Endothelial cell of hepatic sinusoid (primary cell): ENCODE results near the gene ASCL3.

Source experiments
- in situ Hi-C: cut with HindIII; loops from 2 replicates; pipeline ENCODE4 v1.10.0; 2017; ENCODE audit warnings: low sequenced_read_pairs

The ASCL3 gene

DNA sequence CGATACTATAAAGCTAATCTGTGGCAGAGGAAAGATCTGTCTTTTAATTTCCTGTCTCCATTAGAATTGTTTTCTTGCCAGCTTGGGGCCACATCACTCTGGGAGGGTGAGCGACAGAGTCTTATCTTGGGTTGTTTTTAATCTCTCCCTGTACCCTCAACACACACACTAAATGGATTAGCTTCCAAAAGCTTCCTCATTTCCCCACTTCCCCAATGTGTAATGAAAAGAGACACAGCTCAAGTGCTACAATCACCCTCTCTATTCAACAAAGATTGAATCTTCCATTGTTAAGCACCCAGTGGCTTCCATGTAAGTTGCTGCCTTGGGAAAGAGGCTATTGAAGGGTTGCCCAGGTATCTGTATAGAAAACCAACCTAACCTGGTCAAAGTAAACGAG lies 6.1 kb upstream of the ASCL3 start:
- in situ Hi-C loops: loop anchor here (5.0 kb wide), 1 partner anchor 62 kb away; no protein-coding TSS in a partner anchor

DNA sequence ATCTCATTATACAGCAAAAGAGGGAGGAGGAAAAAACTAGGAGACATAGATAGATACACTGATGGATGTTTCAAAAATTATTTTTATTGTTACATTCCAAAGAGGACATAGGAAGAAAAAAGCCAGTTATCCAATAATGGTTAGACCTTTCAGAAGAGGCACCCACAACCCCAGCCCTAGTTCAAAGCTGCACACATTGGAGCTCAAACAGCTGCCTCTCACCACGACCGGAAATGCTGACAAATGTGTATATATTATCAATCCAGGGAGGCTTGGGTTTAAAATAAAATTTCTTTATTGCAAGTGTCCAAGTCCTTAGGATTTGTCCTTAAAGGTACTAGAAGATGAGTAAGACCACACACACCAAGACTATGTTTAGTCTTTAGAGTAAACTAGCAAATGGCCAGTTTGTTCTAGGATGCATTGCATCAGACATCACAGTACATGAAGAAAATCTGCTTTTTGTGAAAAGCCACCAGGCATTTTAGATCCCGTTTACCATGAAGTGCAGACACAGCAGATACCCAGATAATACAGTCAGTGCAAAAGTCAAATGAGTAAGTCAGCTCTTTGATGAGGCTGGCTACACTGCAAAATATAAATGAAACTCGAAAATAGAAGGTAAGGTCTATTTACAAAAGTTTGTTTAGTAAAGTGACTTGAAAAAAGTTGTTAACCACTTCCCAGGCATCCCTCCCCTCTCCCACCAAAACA lies 4.6 kb upstream of the ASCL3 start:
- in situ Hi-C loops: loop anchor here (5.0 kb wide), 1 partner anchor 60 kb away; no protein-coding TSS in a partner anchor

DNA sequence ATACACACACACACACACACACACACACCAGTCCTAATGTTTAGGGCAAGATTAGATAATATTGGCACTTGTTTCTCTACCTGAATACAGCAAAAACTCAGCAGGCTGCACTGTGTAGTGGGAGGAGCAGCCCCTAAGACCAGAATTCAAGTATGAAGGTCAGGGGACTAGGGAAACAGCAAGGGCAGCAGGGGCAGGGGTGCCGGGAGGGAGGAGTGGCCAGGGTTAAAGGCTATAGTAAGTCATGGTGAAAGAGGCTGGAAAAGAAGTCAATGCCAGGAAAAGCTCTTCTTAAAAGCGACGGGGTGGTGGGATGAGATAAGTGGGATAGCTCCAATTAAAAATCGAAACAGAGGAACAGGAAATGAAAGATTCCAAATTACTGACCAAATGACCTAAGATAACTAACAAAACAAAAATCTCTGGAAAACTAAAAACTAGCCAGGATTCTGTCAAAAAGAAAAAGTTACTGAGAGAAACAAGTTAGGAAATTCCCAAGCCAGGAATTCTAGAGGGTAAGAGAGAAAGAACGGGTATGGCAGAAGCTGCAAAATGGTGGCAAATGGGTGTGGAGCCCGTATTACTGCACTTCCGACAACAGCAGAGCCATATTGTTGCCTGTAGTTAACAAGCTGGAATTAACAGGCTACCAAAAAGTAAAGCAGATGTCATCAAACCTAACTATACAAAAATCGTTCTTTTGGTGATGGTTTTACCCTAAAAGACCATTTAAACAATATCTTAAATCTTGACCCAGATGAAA lies 1.3 kb downstream of the ASCL3 start:
- in situ Hi-C loops: no loop called here

DNA sequence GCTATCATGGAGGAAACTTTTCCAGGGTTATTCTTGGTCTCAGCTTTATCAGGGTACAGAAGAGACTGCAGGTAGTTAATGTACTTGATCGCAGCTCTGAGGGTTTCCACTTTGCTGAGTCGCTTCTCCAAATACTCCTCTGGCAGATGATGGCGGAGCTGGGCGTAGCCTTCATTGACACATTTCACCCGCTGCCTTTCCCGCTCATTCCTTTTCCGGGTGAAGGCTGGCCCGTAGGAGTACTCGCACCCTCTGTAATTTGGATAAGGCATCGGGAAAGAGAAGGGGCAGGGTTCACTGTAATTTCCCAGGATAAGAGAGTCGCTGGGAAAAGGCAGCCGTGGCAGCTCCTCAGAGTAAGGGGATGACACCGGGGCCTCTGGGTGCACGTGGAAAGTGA lies 5.2 kb downstream of the ASCL3 start:
- in situ Hi-C loops: loop anchor here (5.0 kb wide), 1 partner anchor 105 kb away; no protein-coding TSS in a partner anchor

DNA sequence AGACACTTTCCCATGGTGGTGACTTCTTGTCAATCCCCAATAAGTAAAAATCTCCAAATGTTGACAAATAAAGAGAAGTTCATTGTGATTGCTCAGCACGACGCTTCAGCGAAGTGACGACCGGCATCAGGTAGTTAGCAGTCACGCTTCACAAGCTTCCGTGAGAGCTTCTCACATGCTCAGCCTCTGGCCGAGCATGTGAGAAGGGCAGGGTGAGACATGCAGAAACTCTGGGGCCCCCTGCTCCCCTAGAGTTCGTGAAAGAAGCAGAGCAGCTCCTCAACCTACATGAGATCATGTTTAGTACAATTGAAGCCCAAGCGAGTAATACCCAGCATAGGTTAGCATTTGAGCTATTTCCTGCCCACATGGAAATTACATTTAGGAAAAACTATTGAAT lies 5.7 kb downstream of the ASCL3 start:
- in situ Hi-C loops: loop anchor here (5.0 kb wide), 1 partner anchor 105 kb away; no protein-coding TSS in a partner anchor

DNA sequence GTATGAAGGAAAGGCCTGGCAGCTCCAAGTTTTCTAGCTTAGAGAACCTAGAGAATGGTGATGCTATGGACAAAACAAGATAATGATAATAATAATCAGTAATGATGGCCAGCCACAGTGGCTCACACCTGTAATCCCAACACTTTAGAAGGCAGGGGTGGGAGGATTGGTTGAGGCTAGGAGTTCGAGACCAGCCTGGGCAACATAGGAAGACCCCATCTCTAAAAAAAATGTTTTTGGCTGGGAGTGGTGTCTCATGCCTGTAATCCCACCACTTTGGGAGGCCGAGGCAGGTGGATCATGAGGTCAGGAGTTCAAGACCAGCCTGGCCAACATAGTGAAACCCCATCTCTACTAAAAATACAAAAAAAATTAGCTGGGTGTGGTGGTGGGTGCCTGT lies 7.0 kb downstream of the ASCL3 start:
- in situ Hi-C loops: loop anchor here (5.0 kb wide), 1 partner anchor 103 kb away; no protein-coding TSS in a partner anchor

DNA sequence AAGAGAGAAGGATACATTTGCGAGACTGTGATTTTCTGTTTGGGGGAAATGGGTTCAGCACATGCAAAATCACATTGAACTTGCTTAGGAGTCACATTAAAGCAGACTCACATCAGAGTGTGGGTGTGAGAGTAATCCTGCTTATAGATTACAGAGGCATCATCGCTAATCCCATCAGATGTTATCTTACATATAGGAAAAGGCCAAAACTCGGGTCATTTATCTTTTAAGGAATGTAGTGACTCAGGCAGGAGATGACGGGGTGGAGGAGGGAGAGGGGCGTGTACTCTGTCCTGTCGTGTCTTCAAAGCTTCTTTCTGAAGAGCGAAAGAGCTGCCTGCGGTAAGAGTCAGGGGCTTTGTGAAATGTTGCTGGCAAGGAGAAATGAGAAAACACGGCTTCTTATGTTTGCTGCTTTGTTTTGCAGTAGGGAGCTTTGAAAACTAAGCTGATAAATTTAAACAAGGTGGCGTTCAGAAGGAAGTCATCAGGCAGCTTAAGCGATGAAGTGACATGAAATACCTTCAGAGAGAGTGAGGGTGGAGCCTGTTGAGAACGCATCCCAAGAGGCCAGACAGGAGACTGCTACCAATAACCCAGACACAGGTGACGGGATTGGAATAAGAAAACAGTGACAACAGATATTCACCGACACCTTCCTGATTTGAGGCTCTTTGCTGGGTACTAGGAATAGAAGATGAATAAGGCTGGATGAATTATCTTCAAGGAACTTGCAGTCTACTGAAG lies 7.9 kb downstream of the ASCL3 start:
- in situ Hi-C loops: loop anchor here (5.0 kb wide), 1 partner anchor 103 kb away; no protein-coding TSS in a partner anchor

DNA sequence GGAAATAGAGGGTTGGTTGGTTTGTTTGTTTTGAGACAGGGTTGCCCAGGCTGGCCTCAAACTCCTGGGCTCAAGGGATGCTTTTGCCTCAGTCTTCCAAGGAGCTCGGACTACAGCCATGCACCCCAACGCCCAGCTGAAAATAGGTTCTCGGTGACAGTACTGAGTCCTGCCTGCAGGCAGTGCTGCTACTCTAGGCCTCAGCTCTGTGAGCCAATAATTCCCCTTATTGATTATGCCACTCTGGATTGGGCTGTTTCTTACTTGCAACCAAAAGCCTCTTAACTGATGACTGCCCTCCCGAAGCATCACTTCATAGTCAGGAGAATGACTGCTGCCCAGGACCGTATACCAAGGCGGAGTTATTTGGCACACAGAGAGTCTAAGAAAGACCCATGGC lies 8.9 kb downstream of the ASCL3 start:
- in situ Hi-C loops: no loop called here

DNA sequence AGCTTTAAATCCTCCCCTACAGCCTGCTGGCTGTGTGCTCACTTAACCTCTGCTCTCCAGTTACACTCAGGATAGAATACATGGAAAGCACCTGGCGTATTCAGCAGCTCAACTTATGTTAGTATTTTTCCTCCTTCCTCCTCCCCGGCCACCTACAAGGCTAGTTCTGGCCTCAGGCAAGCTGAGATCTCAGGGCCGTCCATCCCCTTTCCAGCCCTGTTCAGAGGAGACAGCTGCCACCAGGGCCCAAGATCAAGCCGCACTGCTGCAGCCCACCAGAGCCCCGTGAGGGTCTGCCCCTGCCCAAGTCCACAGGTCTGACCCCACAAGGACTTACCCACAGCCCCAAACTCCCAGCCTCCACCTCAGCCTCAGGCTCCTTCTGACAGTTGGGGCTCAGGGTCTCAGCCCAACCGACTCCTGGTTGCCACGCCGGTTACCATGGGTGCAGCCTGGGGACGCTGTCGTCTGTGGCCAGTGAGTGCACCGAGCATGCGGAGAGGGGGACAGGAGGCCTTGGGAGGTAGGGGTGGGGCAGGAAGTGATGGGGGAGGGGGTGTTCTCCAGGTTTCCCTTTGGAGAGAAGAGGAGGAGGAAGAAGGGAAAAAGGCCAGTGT lies 10.1 kb downstream of the ASCL3 start, which contains the start of gene C11orf16:
Gene C11orf16, minus strand, starts transcription at position 384 of the 617 bp plus-strand sequence. CDS start 639 bp downstream, outside the sequence.
- in situ Hi-C loops: no loop called here

DNA sequence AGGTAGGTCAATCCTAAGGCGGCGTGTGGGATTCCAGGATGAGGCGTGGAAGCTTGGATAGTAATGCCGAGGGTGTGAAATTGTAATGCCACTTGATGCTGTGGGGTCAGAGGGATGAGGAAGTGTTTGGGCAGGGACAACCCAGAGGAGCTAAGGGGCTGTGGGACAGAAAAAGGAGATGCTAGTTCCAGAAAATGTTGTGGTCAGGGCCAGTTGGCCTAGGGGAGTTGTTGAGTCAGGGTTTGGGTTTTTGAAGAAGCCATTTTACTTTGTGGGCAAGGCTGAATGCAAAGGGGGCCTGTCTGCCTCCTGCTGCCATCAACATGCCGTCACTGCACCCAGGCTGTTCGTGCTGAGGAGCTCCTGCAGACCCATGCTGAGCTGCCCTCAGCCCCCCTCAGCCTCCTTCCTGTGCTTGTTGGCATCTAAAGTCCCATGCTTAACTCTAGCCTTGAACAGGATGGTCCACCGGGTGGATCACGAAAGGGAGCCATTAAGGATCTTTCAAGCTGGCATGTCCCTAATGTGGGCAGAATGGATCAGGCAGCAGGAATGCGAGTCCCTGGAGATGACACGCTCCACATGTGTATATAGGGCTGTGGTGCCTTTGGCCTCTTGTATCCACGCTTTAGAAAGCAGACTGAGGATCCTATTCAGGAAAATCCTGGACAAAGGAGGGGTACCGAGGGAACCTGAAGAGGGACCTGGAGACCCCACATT lies 12.2 kb downstream of the ASCL3 start:
- in situ Hi-C loops: no loop called here

DNA sequence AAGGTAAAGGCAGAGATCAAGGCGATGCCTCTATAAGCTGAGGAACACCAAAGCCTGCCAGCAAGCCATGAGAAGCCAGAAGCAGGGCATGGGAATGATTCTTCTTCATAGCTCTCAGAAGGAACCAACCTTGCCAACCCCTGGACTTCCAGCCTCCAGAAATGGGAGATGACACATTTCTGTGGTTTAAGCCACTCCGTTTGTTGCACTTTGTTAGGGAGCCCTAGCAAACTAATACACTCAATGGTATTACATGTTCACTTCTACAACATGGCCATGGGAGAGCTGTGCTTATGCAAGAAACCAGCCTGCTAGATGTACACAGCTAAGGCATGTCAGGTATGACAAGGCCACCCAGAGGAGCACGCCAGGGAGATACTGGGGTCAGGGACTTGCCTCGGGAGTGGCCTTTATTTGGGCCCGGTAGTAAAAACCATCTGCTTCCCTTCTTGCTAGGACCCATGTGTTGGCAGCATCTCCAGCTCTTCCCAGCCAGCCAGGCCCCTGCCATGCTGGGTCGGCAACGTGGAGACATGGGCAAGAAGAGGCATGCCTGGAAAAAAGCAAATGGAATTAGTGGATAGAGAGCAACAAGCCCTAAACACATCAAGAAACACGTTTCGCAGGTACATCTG lies 13.7 kb downstream of the ASCL3 start:
- in situ Hi-C loops: no loop called here

DNA sequence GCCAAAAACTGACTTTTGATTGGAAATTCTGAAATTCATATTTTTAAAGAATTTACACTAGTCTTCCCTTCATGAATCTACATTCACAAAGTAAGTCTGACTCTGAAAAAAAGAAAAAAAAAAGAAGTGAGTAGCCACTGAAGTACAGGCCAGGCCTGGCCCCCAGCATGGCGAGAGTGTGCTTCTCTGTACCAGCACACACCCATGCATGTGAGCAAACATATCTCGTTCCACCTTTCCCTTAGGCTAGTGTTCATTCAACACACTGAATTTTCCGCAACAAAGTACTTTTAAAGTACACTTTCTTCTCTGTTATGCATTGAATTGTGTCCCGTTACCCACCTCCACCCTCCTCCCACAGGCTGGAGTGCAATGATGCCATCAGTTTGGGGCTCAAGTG lies 14.6 kb downstream of the ASCL3 start:
- in situ Hi-C loops: no loop called here

DNA sequence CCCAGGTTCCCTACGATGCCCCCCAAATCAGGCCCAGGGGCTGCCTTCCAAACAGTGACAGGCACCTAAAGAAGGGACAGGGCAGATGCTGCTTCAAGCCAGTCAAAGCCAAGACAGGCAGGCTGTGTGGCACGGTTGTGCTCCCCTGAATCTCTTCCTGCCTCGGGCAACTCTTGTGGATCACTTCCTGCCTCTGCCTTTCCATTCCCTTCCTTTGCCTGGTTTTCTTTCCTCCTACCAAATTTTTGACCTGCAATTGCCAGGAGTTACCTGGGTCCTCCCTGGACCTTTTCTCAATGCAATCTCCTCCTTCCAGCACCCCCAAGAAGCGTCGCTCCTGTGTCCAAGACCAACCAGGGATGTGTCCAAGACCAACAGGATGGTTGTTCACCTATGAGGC lies 15.6 kb downstream of the ASCL3 start:
- in situ Hi-C loops: no loop called here

DNA sequence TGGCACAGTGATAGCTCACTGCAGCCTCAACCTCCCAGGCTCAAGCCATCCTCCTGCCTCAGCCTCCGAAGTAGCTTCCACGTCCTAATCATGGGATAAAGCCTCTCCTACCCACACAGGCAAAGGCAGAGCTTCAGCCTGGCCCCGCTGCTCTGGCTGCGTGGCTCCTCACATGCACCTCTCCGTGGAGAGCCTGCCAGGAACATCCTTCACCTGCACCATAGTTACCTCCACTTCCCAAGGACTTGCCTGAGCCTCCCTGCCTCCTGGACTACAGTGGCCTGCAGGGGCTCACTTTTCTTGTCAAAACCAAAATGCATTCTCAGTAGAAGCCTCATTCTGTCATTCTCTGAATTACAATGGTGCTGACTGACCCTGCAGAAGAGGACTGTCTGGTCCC lies 16.6 kb downstream of the ASCL3 start:
- in situ Hi-C loops: no loop called here

DNA sequence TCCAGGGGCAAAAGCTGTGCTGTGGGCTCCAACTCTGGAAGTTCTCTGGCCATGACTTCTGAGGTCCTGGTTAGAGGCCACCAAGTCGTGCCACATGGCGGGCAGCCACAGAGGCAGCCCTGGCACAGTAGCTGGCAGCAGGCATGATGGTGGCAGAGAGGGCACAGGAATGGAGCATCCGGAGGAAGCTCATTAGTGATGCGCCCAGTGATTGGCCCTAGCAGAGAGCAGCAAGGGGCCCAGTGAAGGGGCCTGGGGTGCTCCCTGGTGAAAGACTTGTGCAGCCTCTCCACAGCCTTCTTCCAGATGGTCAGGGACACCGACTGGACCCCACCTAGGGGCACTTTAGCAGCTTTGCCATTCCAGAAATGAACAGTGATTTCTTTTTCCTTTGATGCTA lies 17.1 kb downstream of the ASCL3 start:
- in situ Hi-C loops: no loop called here

DNA sequence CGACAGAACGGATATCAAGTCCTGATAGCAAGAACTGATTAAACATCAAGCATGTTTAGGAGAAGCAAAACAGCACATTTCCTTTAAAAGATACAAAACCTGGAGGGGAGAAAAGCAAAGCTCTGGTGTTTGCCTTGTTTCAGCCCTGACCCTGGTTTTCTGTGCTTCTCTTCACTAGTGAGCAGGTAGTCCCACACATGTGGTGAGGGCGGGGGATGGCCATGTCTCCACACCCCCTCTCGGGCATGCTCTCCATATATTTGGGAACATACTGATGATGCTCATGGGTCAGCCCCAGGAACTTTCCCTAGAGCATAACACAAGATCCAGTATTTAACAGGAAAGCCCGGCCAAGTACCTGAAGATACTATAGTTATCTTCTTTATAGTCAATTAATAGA lies 20.1 kb downstream of the ASCL3 start:
- in situ Hi-C loops: no loop called here

DNA sequence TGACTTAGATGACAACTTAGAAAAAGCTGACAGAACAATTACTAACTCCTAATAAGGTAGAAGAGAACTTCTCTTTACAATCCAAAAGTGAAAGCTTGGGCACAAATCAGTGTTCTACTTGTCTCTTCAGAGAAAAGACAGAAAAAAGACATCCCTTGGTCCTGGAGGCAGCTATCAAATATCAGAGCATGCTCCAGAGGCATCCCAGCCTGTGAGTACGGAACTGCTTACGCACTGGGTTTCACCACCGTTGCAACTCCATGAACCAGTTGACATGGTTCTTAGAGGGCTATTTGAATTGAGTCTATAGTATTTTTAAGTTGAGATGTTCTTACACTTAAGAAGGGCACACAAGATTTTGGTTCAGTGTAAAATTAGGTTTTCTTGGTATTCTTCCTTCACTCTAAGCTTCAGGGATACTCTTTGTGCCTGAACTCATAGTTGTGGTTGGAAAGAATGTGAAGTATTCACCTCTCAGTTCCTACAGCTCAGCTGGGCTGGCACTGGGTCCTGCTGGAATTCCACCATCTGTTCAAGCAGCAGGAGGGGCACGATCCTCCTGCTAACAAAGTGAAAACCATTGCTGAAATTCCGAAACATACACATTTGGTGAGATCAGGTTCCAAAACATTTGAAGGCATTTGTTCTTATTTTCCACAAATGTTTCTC lies 25.5 kb downstream of the ASCL3 start:
- in situ Hi-C loops: no loop called here

DNA sequence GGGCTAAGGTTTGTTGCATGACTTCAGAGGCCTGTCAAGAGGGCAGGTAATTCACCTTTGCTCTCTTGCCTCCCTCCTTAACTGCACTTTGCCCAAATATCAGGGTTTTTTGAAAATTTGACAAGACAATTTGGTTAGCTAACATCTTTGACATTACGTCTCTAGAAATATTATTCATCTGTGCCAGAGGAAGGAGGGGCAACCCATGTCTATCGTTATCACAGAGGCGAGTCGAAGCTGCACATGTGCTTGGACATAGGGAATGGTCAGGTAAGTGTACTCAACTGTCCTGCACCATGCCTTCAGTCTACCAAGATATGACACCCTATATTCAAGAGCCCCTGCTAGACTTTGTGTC lies 28.2 kb downstream of the ASCL3 start:
- in situ Hi-C loops: no loop called here

DNA sequence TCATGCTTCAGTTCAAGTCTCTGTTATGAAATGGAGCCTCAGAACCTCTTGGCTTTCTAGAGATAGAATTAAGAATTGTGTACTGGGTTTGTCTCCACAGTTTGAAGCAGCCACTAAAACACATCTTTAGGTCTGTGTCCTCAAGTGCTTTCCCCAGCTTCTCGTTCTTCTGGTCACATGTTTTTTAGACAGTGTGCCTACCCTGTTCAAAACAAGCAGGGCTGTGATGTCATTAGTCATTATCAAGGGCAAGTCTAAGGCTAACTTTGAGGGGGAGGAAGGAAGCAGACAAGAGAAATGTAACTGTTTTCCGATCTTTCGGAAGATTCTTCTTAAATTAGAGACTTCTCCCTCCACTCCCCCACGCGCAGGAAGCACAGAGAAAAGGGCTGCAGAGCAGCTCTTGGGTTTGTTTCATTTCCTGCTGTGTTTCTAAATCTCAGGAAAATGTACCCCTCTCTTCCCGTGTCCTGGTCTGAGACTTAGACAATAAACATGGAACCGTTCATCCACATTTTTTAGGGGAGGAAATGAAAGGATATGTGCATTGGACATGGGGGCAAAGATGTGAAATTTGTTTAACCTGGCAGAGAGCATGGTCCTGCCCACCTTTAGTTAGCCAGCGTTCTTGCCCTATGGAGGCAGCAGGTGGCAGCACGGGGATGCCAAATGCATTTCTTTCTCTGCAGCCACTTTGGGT lies 28.7 kb downstream of the ASCL3 start:
- in situ Hi-C loops: no loop called here
